Astrocyte (in vitro differentiated cells and primary cell): Measurements from ENCODE around the gene AFF2.

ENCODE experiments used
- CTCF ChIP-seq: IDR thresholded peaks from 2 replicates; pipeline ENCODE4 v1.5.1; 2011; ENCODE audit warnings: low read depth, mild to moderate bottlenecking, inconsistent platforms, low read length, moderate library complexity; ENCODE audit not compliant: insufficient read depth
- EZH2 ChIP-seq: IDR thresholded peaks from 2 replicates; pipeline ENCODE4 v1.6.1; 2012; ENCODE audit warnings: mild to moderate bottlenecking, low read length, inconsistent platforms; ENCODE audit not compliant: insufficient read depth

- TF ChIP-seq EZH2: no peak
- no peak for TF ChIP-seq CTCF
These were observed 505.8 kb downstream of the AFF2 start for GRCh38 chrX:149006235-149006634.
